ENCODE measurements around the gene NAALAD2. TPM values are rescaled to one million over a fixed set of nuclear protein-coding genes. Genes with fewer than 3 reads are reported as not detected.

NAALAD2 gene
- total and polyA plus RNA-seq, 4 donors = 0.21 to 3.3 (median 1.1) TPM

GRCh38 chr11:90189011-90189410 is 54.5 kb downstream of the NAALAD2 start (continued):
- TF ChIP-seq FOXA2 (IDR thresholded peaks at IDR 0.05) (no peak), RAD21 (IDR thresholded peaks at IDR 0.05) (no peak)

GRCh38 chr11:90192869-90193582 is 58.6 kb downstream of the NAALAD2 start:
- WGBS = 92% methylated on average over 4 of the region's 4 CpGs
- Histone ChIP-seq H3K27ac (ENCODE audit: low read depth in 1 of 2, low read length in 2 of 2) (no peak overlapping the region), H3K9ac (ENCODE audit: low read depth in 1 of 2, low read length in 2 of 2) (no peak overlapping the region), H3K4me3 (ENCODE audit: low read depth in 1 of 3, low read length in 3 of 3) (no peak overlapping the region), H3K9me3 (ENCODE audit: control insufficient read depth in 4 of 4, low read length in 3 of 4) (no peaks in the 10 kb centered on the region), H3K4me1 (ENCODE audit: control insufficient read depth in 4 of 4, insufficient read depth in 4 of 4, low read length in 3 of 4) (no peaks in the 10 kb centered on the region), H3K36me3 (ENCODE audit: control insufficient read depth in 4 of 4, insufficient read depth in 3 of 4, low read depth in 1 of 4, low read length in 3 of 4) (peaks cover 0 to 8% (median 1%) of the 10 kb centered on the region in 4 donors), H3K27me3 (ENCODE audit: control insufficient read depth in 4 of 4, insufficient read depth in 4 of 4, low read length in 3 of 4) (no peaks in the 10 kb centered on the region)
- DNase-seq (ENCODE audit: low spot score) = no peak
- no peak for TF ChIP-seq NR2F2 (IDR thresholded peaks at IDR 0.05)
- TF ChIP-seq HNF4A (conservative IDR thresholded peaks at IDR 0.05) = no peak
- TF ChIP-seq REST (IDR thresholded peaks at IDR 0.05) = no peak
- no peak for TF ChIP-seq JUND (IDR thresholded peaks at IDR 0.05)
- TF ChIP-seq ATF3 (IDR thresholded peaks at IDR 0.05) = no peak
- TF ChIP-seq SP1 (IDR thresholded peaks at IDR 0.05) = no peak
- no peak for TF ChIP-seq FOXA2 (IDR thresholded peaks at IDR 0.05)
- no peak for TF ChIP-seq ZBTB33 (IDR thresholded peaks at IDR 0.05)
- TF ChIP-seq EGR1 (IDR thresholded peaks at IDR 0.05; ENCODE audit: low read depth in 2 of 2) = no peak
- no peak for TF ChIP-seq RXRA (IDR thresholded peaks at IDR 0.05)
- TF ChIP-seq CTCF (IDR thresholded peaks at IDR 0.05; ENCODE audit: low read depth, low read length, missing input control) = no peak

GRCh38 chr11:90197377-90197776 is 62.9 kb downstream of the NAALAD2 start:
- Histone ChIP-seq H3K36me3 (ENCODE audit: control insufficient read depth in 4 of 4, insufficient read depth in 3 of 4, low read depth in 1 of 4, low read length in 3 of 4) (peaks cover 0 to 11% (median 6%) of the 10 kb centered on the region in 4 donors), H3K4me3 (ENCODE audit: low read depth in 1 of 3, low read length in 3 of 3) (no peak overlapping the region), H3K4me1 (ENCODE audit: control insufficient read depth in 4 of 4, insufficient read depth in 4 of 4, low read length in 3 of 4) (no peaks in the 10 kb centered on the region), H3K9me3 (ENCODE audit: control insufficient read depth in 4 of 4, low read length in 3 of 4) (no peaks in the 10 kb centered on the region), H3K27ac (ENCODE audit: low read depth in 1 of 2, low read length in 2 of 2) (no peak overlapping the region), H3K9ac (ENCODE audit: low read depth in 1 of 2, low read length in 2 of 2) (no peak overlapping the region), H3K27me3 (ENCODE audit: control insufficient read depth in 4 of 4, insufficient read depth in 4 of 4, low read length in 3 of 4) (no peaks in the 10 kb centered on the region)
- WGBS = 89% methylated on average over 1 of the region's 1 CpG
- no peak for DNase-seq (ENCODE audit: low spot score)
- TF ChIP-seq ATF3 (IDR thresholded peaks at IDR 0.05) (no peak), YY1 (IDR thresholded peaks at IDR 0.05) (no peak), NR2F2 (IDR thresholded peaks at IDR 0.05) (no peak), HNF4G (IDR thresholded peaks at IDR 0.05) (no peak), HNF4A (conservative IDR thresholded peaks at IDR 0.05) (no peak), SP1 (IDR thresholded peaks at IDR 0.05) (no peak), FOXA1 (IDR thresholded peaks at IDR 0.05) (no peak), RXRA (IDR thresholded peaks at IDR 0.05) (no peak), ZBTB33 (IDR thresholded peaks at IDR 0.05) (no peak), EGR1 (IDR thresholded peaks at IDR 0.05; ENCODE audit: low read depth in 2 of 2) (no peak), FOXA2 (IDR thresholded peaks at IDR 0.05) (no peak), REST (IDR thresholded peaks at IDR 0.05) (no peak)

All from liver (tissue), 9 donors.